ENCODE measurements around the gene OR10H1.

DNA sequence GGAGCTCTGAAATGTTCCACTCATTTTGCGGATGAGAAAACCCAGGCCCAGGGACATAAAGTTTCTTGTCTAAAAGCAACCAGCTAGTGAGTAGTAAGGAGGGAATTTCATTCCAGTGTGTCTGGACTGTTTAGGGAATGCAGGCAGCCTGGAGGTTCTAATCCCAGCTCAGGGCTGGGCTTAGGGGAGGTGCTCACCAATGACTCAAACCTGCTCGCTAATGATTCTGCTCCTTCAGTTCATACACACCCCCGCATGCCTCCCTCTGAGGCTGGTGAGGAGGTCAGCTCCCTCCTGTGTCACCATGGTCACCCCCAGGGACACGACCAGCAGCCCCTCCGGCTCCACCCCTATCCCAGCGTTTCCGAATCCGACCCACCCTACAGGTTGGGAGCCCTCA, 47.8 kb upstream of the OR10H1 start:
- TF ChIP-seq, protein P1, sequence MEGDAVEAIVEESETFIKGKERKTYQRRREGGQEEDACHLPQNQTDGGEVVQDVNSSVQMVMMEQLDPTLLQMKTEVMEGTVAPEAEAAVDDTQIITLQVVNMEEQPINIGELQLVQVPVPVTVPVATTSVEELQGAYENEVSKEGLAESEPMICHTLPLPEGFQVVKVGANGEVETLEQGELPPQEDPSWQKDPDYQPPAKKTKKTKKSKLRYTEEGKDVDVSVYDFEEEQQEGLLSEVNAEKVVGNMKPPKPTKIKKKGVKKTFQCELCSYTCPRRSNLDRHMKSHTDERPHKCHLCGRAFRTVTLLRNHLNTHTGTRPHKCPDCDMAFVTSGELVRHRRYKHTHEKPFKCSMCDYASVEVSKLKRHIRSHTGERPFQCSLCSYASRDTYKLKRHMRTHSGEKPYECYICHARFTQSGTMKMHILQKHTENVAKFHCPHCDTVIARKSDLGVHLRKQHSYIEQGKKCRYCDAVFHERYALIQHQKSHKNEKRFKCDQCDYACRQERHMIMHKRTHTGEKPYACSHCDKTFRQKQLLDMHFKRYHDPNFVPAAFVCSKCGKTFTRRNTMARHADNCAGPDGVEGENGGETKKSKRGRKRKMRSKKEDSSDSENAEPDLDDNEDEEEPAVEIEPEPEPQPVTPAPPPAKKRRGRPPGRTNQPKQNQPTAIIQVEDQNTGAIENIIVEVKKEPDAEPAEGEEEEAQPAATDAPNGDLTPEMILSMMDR (IDR thresholded peaks at IDR 0.05; ENCODE audit: insufficient read depth, low read length, poor library complexity, severe bottlenecking), result no peak
- no peak for TF ChIP-seq EZH2phosphoT487 (conservative IDR thresholded peaks at IDR 0.05; ENCODE audit: low read length)
